GM23248 (cell line): ENCODE measurements around the gene MGST2. TPM values are rescaled to one million over a fixed set of nuclear protein-coding genes. Genes with fewer than 3 reads are reported as not detected.
A peak's percentile ranks its signal among the peaks of the same experiment; 100 is the strongest.

Experiments
- DNase-seq: peaks from one replicate; pipeline ENCODE4 v3.0.0-alpha.2; 2015
- H2AFZ ChIP-seq: fragments of 200-600 bp; sonication (generic); 2 replicates; pipeline ENCODE4 v1.6.1; 2016; ENCODE audit warnings: antibody characterized with exemption
- H3F3A ChIP-seq: fragments of 200-600 bp; sonication (generic); 2 replicates; pipeline ENCODE4 v1.6.1; 2016; ENCODE audit warnings: mild to moderate bottlenecking, antibody characterized with exemption, mixed run types; ENCODE audit not compliant: insufficient read depth
- H3K27ac ChIP-seq: fragments of 200-600 bp; sonication (generic); 2 replicates; pipeline ENCODE4 v1.5.1; 2016; ENCODE audit warnings: mild to moderate bottlenecking
- H3K27me3 ChIP-seq: fragments of 200-600 bp; sonication (generic); replicated peaks from 2 replicates; pipeline ENCODE4 v1.6.1; 2016; ENCODE audit warnings: mild to moderate bottlenecking; ENCODE audit not compliant: insufficient read depth
- H3K36me3 ChIP-seq: fragments of 200-600 bp; sonication (generic); 2 replicates; pipeline ENCODE4 v1.6.1; 2016; ENCODE audit warnings: low read depth, mild to moderate bottlenecking
- H3K4me1 ChIP-seq: fragments of 200-600 bp; sonication (generic); 2 replicates; pipeline ENCODE4 v1.6.1; 2016; ENCODE audit warnings: mild to moderate bottlenecking; ENCODE audit not compliant: insufficient read depth
- H3K4me2 ChIP-seq: fragments of 200-600 bp; sonication (generic); one replicate; pipeline ENCODE4 v1.6.1; 2016; ENCODE audit warnings: mild to moderate bottlenecking; ENCODE audit not compliant: unreplicated experiment
- H3K4me3 ChIP-seq: fragments of 200-600 bp; sonication (generic); 2 replicates; pipeline ENCODE4 v1.5.1; 2016; ENCODE audit warnings: mild to moderate bottlenecking
- H3K79me2 ChIP-seq: fragments of 200-600 bp; sonication (generic); 2 replicates; pipeline ENCODE4 v1.6.1; 2016; ENCODE audit warnings: mild to moderate bottlenecking; ENCODE audit not compliant: insufficient read depth
- H3K9ac ChIP-seq: fragments of 200-600 bp; sonication (generic); 2 replicates; pipeline ENCODE4 v1.6.1; 2016; ENCODE audit warnings: mild to moderate bottlenecking
- H3K9me2 ChIP-seq: fragments of 200-600 bp; sonication (generic); 2 replicates; pipeline ENCODE4 v1.6.1; 2016; ENCODE audit warnings: mixed run types, mild to moderate bottlenecking, moderate library complexity; ENCODE audit not compliant: insufficient read depth
- H3K9me3 ChIP-seq: fragments of 200-600 bp; sonication (generic); one replicate; pipeline ENCODE4 v1.6.1; 2017; ENCODE audit warnings: low read depth
- H4K20me1 ChIP-seq: fragments of 200-600 bp; sonication (generic); 2 replicates; pipeline ENCODE4 v1.6.0; 2016; ENCODE audit not compliant: insufficient read depth
- EZH2 ChIP-seq: fragments of 200-600 bp; sonication (generic); IDR thresholded peaks from 2 replicates; pipeline ENCODE4 v1.6.1; 2018; ENCODE audit warnings: antibody characterized with exemption, mild to moderate bottlenecking; ENCODE audit not compliant: insufficient read depth, poor library complexity, severe bottlenecking
- EZH2phosphoT487 ChIP-seq: fragments of 200-600 bp; sonication (generic); IDR thresholded peaks from 2 replicates; pipeline ENCODE4 v1.6.1; 2018; ENCODE audit warnings: antibody characterized with exemption, moderate library complexity, mild to moderate bottlenecking, low read depth; ENCODE audit not compliant: insufficient read depth
- WGBS, 2 experiments: methylation state at CpG; one replicate each; pipeline ENCODE4 v1.1.6; 2015 to 2017; ENCODE audit warnings: low lambda C conversion rate in 2 of 2, low coverage in 1 of 2; ENCODE audit errors: missing lambda C conversion rate in 2 of 2; 5-methylcytosine and 5-hydroxymethylcytosine counted together
- in situ Hi-C: fragments of 300-500 bp; cut with MboI; formaldehyde crosslinking; loops from 2 replicates; pipeline ENCODE4 v1.15.0; 2020
- polyA plus RNA-seq: library from polyadenylated mRNA; unstranded; fragments of >200 nt; fragmentation: Nextera tagmentation; extraction: Ambion mirVana; gene quantifications from 2 replicates; pipeline ENCODE4 v1.2.1, GENCODE V29; 2016
- total RNA-seq: library from RNA; depleted of rRNA; stranded (reverse); fragments of >200 nt; shearing (Covaris generic); gene quantifications from 2 replicates; pipeline ENCODE4 v1.2.3, GENCODE V29; 2014

MGST2 gene
- total and polyA plus RNA-seq, 2 experiments from 2014 or later: 7.5 to 17.9 TPM

GRCh38 chr4:139682309-139682708 is 16.7 kb downstream of the MGST2 start:
- Histone ChIP-seq H3K79me2 (no peaks in the 10 kb centered on the region), H3F3A (no peaks in the 10 kb centered on the region), H3K9me3 (no peaks in the 10 kb centered on the region), H3K36me3 (no peaks in the 10 kb centered on the region), H3K9ac (no peak overlapping the region), H2AFZ (no peak overlapping the region), H3K27me3 (no peaks in the 10 kb centered on the region), H4K20me1 (no peaks in the 10 kb centered on the region), H3K9me2 (no peaks in the 10 kb centered on the region), H3K4me3 (no peak overlapping the region), H3K4me2 (no peak overlapping the region), H3K27ac (no peak overlapping the region), H3K4me1 (peaks cover 10% of the 10 kb centered on the region; the same call in 1 of the 2 replicates)
- no peak for TF ChIP-seq EZH2
- no peak for TF ChIP-seq EZH2phosphoT487
- in situ Hi-C loops: no loop called here
- WGBS, 2 experiments: 94 to 97% methylated on average over 2 of the region's 2 CpGs
- no peak for DNase-seq

GRCh38 chr4:139682741-139683151 is 17.1 kb downstream of the MGST2 start:
- in situ Hi-C loops: no loop called here
- Histone ChIP-seq H3K27ac (no peak overlapping the region), H3K9ac (no peak overlapping the region), H2AFZ (peak overlapping the region; percentile 18; the same call in 1 of the 2 replicates), H3K9me2 (no peaks in the 10 kb centered on the region), H3K4me3 (no peak overlapping the region), H3K4me2 (no peak overlapping the region), H3K79me2 (no peaks in the 10 kb centered on the region), H3F3A (no peaks in the 10 kb centered on the region), H3K9me3 (no peaks in the 10 kb centered on the region), H3K27me3 (no peaks in the 10 kb centered on the region), H4K20me1 (no peaks in the 10 kb centered on the region), H3K36me3 (no peaks in the 10 kb centered on the region), H3K4me1 (peaks cover 10% of the 10 kb centered on the region; the same call in 1 of the 2 replicates)
- no peak for DNase-seq
- TF ChIP-seq EZH2phosphoT487 (no peak), EZH2 (no peak)
- 51 to 52% methylated on average over 6 of the region's 6 CpGs for WGBS, 2 experiments

- no peaks in the 10 kb centered on the region for H3K27me3 ChIP-seq
- 54 to 61% methylated on average over 1 of the region's 1 CpG for WGBS, 2 experiments
- no peaks in the 10 kb centered on the region for H3K9me2 ChIP-seq
- H3K9ac ChIP-seq: no peak overlapping the region
- peaks cover 10% of the 10 kb centered on the region; the same call in 1 of the 2 replicates for H3K4me1 ChIP-seq
- H3K79me2 ChIP-seq: no peaks in the 10 kb centered on the region
- in situ Hi-C loops: no loop called here
- H3K4me2 ChIP-seq: no peak overlapping the region
- H3K9me3 ChIP-seq: no peaks in the 10 kb centered on the region
- H3K4me3 ChIP-seq: no peak overlapping the region
- H4K20me1 ChIP-seq: no peaks in the 10 kb centered on the region
- no peak overlapping the region for H3K27ac ChIP-seq
- H3F3A ChIP-seq: no peaks in the 10 kb centered on the region
- H3K36me3 ChIP-seq: no peaks in the 10 kb centered on the region
- TF ChIP-seq EZH2phosphoT487: no peak
- TF ChIP-seq EZH2: no peak
- peak; percentile 40 for DNase-seq
- no peak overlapping the region for H2AFZ ChIP-seq
These were observed 18.7 kb downstream of the MGST2 start for GRCh38 chr4:139684351-139684750.

GRCh38 chr4:139685180-139685579 is 19.6 kb downstream of the MGST2 start:
- Histone ChIP-seq H3K4me3 (no peak overlapping the region), H4K20me1 (no peaks in the 10 kb centered on the region), H3K9me2 (no peaks in the 10 kb centered on the region), H3K79me2 (no peaks in the 10 kb centered on the region), H3K9me3 (no peaks in the 10 kb centered on the region), H3F3A (no peaks in the 10 kb centered on the region), H3K27ac (no peak overlapping the region), H3K36me3 (no peaks in the 10 kb centered on the region), H2AFZ (no peak overlapping the region), H3K27me3 (no peaks in the 10 kb centered on the region), H3K9ac (no peak overlapping the region), H3K4me1 (peaks cover 10% of the 10 kb centered on the region; the same call in 1 of the 2 replicates), H3K4me2 (no peak overlapping the region)
- 86% methylated on average over 5 of the region's 5 CpGs for WGBS, 2 experiments
- DNase-seq: no peak
- no peak for TF ChIP-seq EZH2
- no peak for TF ChIP-seq EZH2phosphoT487
- in situ Hi-C loops: no loop called here

- H3K4me2 ChIP-seq: no peak overlapping the region
- WGBS, 2 experiments: 58 to 59% methylated on average over 1 of the region's 1 CpG
- TF ChIP-seq EZH2phosphoT487 (no peak), EZH2 (no peak)
- no peak for DNase-seq
- no peaks in the 10 kb centered on the region for H3K9me3 ChIP-seq
- peaks cover 10% of the 10 kb centered on the region; the same call in 1 of the 2 replicates for H3K4me1 ChIP-seq
- H3K9ac ChIP-seq: no peak overlapping the region
- no peak overlapping the region for H3K27ac ChIP-seq
- no peaks in the 10 kb centered on the region for H3K36me3 ChIP-seq
- in situ Hi-C loops: no loop called here
- H3K4me3 ChIP-seq: no peak overlapping the region
- no peaks in the 10 kb centered on the region for H4K20me1 ChIP-seq
- no peak overlapping the region for H2AFZ ChIP-seq
- no peaks in the 10 kb centered on the region for H3K9me2 ChIP-seq
- no peaks in the 10 kb centered on the region for H3K79me2 ChIP-seq
- H3K27me3 ChIP-seq: no peaks in the 10 kb centered on the region
- H3F3A ChIP-seq: no peaks in the 10 kb centered on the region
These were observed 20.5 kb downstream of the MGST2 start for GRCh38 chr4:139686130-139686529.
